Mononuclear cell (primary cell): ENCODE results near the gene LRGUK. TPM values are rescaled to one million over a fixed set of nuclear protein-coding genes. Genes with fewer than 3 reads are reported as not detected.

ENCODE experiments used
- H3K27me3 ChIP-seq: 2 replicates; pipeline ENCODE4 v1.6.0; 2011; ENCODE audit warnings: low read length, control low read depth; ENCODE audit not compliant: insufficient read depth
- H3K4me1 ChIP-seq: 2 replicates; pipeline ENCODE4 v1.5.1; 2011; ENCODE audit warnings: mild to moderate bottlenecking, low read length, control low read depth; ENCODE audit not compliant: insufficient read depth
- H3K4me3 ChIP-seq: 2 replicates; pipeline ENCODE4 v1.5.1; 2011; ENCODE audit warnings: mild to moderate bottlenecking, low read length, moderate library complexity
- H3K9me3 ChIP-seq: 2 replicates; pipeline ENCODE4 v1.5.1; 2011; ENCODE audit warnings: low read depth, mild to moderate bottlenecking, control low read depth, low read length
- total RNA-seq: library from RNA; depleted of rRNA; stranded (reverse); fragments of >200 nt; gene quantifications from one replicate; pipeline ENCODE4 v1.2.3, GENCODE V29; 2012

The LRGUK gene
- total RNA-seq, 1 donor, result 0.94 TPM

DNA sequence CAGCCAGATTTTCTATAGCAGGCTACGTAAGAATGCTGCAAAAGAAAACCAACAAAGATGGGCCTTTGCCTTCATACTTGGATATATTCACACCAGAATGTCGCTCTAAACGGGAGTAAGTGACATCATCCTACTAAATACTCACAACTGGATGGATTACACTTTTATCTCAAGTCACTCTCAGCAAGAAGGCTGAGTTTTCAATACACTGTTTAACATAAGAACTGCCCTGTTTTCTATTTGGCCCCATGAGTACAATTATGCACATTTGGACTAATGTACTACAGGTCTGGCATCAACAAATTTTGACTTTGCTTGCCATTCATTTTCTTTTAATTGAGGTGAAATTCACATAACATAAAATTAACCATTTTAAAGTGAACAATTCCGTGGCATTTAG is 181.4 kb downstream of the LRGUK start:
- H3K4me3 ChIP-seq, result no peak overlapping the region
- H3K9me3 ChIP-seq, result no peaks in the 10 kb centered on the region
- peaks cover 7% of the 10 kb centered on the region for H3K4me1 ChIP-seq
- H3K27me3 ChIP-seq, result no peaks in the 10 kb centered on the region

DNA sequence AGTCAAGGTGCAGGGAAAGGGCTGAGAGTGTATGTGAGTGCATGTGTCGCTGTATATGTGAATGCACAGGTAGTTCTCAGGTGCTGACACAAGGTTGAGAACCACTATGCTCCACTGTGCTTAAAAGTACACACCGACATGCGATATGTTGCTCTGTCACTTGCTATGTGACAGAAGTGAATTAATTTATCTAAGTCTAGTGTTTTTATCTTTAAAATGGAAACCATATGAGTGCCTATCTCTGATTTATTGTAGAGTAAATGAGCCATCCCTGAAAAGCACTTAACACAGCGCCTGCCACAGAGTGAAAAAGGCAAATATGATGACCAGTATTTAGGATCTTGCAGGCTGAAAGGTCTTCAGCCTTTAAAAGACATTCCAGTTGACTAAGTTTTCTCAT is 184.7 kb downstream of the LRGUK start:
- Histone ChIP-seq H3K4me3 (no peak overlapping the region), H3K9me3 (no peaks in the 10 kb centered on the region), H3K4me1 (peaks cover 18% of the 10 kb centered on the region), H3K27me3 (no peaks in the 10 kb centered on the region)

DNA sequence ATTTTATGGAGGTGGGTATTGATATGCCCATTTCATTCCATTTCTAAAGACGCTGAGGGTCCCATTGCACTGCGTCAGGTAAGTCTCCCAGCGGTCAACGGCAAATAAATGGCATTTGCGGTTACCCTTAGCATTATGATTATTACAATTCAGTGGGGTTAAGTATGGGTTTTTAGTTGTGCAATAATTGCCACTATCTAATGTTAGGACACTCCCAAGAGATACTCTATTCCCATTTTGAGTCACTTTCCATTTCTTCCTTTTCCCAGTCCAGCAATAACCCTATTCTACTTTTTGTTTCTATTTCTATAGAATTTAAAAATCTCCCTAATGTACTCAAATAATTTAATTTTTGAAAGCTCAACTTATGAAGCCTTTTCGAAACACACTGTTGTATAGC is 185.6 kb downstream of the LRGUK start:
- Histone ChIP-seq H3K4me3 (no peak overlapping the region), H3K4me1 (peaks cover 22% of the 10 kb centered on the region), H3K9me3 (no peaks in the 10 kb centered on the region), H3K27me3 (no peaks in the 10 kb centered on the region)

DNA sequence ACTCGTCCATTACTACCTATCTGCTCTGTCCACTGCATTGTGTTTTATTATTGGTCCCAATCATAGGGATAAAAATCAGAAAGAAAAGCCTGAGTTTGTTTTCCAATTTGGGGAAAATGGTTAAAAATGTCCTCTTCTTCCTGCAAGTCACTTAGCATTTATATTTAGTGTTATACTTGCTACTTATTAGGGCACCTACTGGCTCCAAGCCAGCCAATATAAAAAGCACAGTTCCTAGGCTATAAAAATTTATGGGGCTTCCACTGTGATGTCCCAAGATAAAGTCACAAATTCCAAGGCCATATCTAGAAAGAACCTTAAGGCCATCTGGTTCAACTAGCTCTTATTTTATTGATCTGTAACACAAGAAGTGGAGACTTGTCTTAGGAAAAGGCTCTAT is 186.4 kb downstream of the LRGUK start:
- Histone ChIP-seq H3K4me1 (peaks cover 22% of the 10 kb centered on the region), H3K4me3 (no peak overlapping the region), H3K27me3 (no peaks in the 10 kb centered on the region), H3K9me3 (no peaks in the 10 kb centered on the region)

Other genes with a start within 250 kb of the LRGUK start
- 6.8 TPM for gene SLC35B4, start 189.6 kb downstream of the LRGUK start, total RNA-seq